Neuronal stem cell (in vitro differentiated cells): ENCODE measurements around the gene PROM2.

ENCODE experiments used
- DNase-seq: peaks from one replicate; pipeline ENCODE4 v3.0.0-alpha.2; 2013; ENCODE audit warnings: low spot score
- H2AFZ ChIP-seq: one replicate; pipeline ENCODE4 v1.6.1; 2013; ENCODE audit warnings: mild to moderate bottlenecking, low read length, inconsistent platforms
- H2AK5ac ChIP-seq: 2 replicates; pipeline ENCODE4 v1.6.1; 2013; ENCODE audit warnings: low read depth, mild to moderate bottlenecking, inconsistent platforms, low read length, moderate library complexity, mixed read lengths
- H2BK120ac ChIP-seq: 2 replicates; pipeline ENCODE4 v1.6.1; 2013; ENCODE audit warnings: low read depth, mild to moderate bottlenecking, inconsistent platforms, low read length, moderate library complexity, mixed read lengths
- H2BK12ac ChIP-seq: one replicate; pipeline ENCODE4 v1.6.1; 2013; ENCODE audit warnings: low read length, inconsistent platforms
- H2BK15ac ChIP-seq: 2 replicates; pipeline ENCODE4 v1.6.1; 2013; ENCODE audit warnings: mild to moderate bottlenecking, low read length, inconsistent platforms, mixed read lengths
- H2BK5ac ChIP-seq: one replicate; pipeline ENCODE4 v1.6.1; 2013; ENCODE audit warnings: inconsistent platforms, mild to moderate bottlenecking, low read length, moderate library complexity
- H3K14ac ChIP-seq: one replicate; pipeline ENCODE4 v1.6.1; 2013; ENCODE audit warnings: low read length, inconsistent platforms
- H3K18ac ChIP-seq: 2 replicates; pipeline ENCODE4 v1.6.1; 2013; ENCODE audit warnings: low read length, inconsistent platforms
- H3K23ac ChIP-seq: 2 replicates; pipeline ENCODE4 v1.6.1; 2013; ENCODE audit warnings: low read depth, mild to moderate bottlenecking, mixed read lengths, low read length, inconsistent platforms; ENCODE audit not compliant: poor library complexity
- H3K27ac ChIP-seq: replicated peaks from 3 replicates; pipeline ENCODE4 v1.5.1; 2013; ENCODE audit warnings: low read length, inconsistent platforms
- H3K27me3 ChIP-seq, 3 experiments: 2 replicates each; pipeline ENCODE4 v1.6.1; 2013; ENCODE audit warnings: low read length in 3 of 3, mild to moderate bottlenecking in 2 of 3, inconsistent platforms in 1 of 3, low read depth in 1 of 3, mixed read lengths in 1 of 3, moderate library complexity in 1 of 3; ENCODE audit not compliant: control insufficient read depth in 3 of 3, insufficient read depth in 3 of 3
- H3K36me3 ChIP-seq, 2 donors: replicated peaks in 1 of 2; 2 replicates each; pipeline ENCODE4 v1.6.1; 2013; ENCODE audit warnings: low read length in 2 of 2; ENCODE audit not compliant: control insufficient read depth in 2 of 2, insufficient read depth in 2 of 2
- H3K4ac ChIP-seq: 2 replicates; pipeline ENCODE4 v1.6.1; 2013; ENCODE audit warnings: inconsistent platforms, mild to moderate bottlenecking, low read length, moderate library complexity
- H3K4me1 ChIP-seq, 2 donors: 1 replicate in 1 of 2; 2 replicates in 1 of 2; pipeline ENCODE4 v1.6.1; 2013; ENCODE audit warnings: low read length in 2 of 2, low read depth in 1 of 2; ENCODE audit not compliant: control insufficient read depth in 2 of 2, insufficient read depth in 1 of 2
- H3K4me2 ChIP-seq: one replicate; pipeline ENCODE4 v1.6.1; 2013; ENCODE audit warnings: mild to moderate bottlenecking, low read length, inconsistent platforms; ENCODE audit not compliant: insufficient read depth, poor library complexity, severe bottlenecking
- H3K4me3 ChIP-seq, 2 donors: 2 replicates each; pipeline ENCODE4 v1.5.1; 2013; ENCODE audit warnings: low read length in 2 of 2, mild to moderate bottlenecking in 2 of 2, inconsistent platforms in 1 of 2, moderate library complexity in 1 of 2
- H3K79me1 ChIP-seq: one replicate; pipeline ENCODE4 v1.6.1; 2013; ENCODE audit warnings: low read depth, mild to moderate bottlenecking, inconsistent platforms, low read length, moderate library complexity
- H3K9ac ChIP-seq: one replicate; pipeline ENCODE4 v1.6.1; 2013; ENCODE audit warnings: mild to moderate bottlenecking, low read depth, low read length, inconsistent platforms; ENCODE audit not compliant: poor library complexity
- H3K9me3 ChIP-seq, 2 donors: replicated peaks in 1 of 2; 2 replicates each; pipeline versions ENCODE3 to v1.6.1; 2013; ENCODE audit warnings: low read length in 2 of 2, mild to moderate bottlenecking in 2 of 2, inconsistent platforms in 1 of 2, low read depth in 1 of 2, mixed read lengths in 1 of 2, moderate library complexity in 1 of 2; ENCODE audit not compliant: control insufficient read depth in 2 of 2, insufficient read depth in 1 of 2
- H4K8ac ChIP-seq: one replicate; pipeline ENCODE4 v1.6.1; 2013; ENCODE audit warnings: low read depth, mild to moderate bottlenecking, inconsistent platforms, low read length, moderate library complexity
- H4K91ac ChIP-seq: one replicate; pipeline ENCODE4 v1.6.1; 2013; ENCODE audit warnings: low read length, low read depth, mild to moderate bottlenecking, inconsistent platforms; ENCODE audit not compliant: poor library complexity
- WGBS, 2 donors: extraction: QIAGEN DNeasy Blood & Tissue Kit; methylation state at CpG; one replicate each; pipeline ENCODE4 v1.1.7; 2013; ENCODE audit warnings: missing lambda C conversion rate in 2 of 2, mixed read lengths in 1 of 2; ENCODE audit not compliant: insufficient read length in 2 of 2, insufficient replicate concordance in 1 of 2; ENCODE audit errors: extremely low coverage in 2 of 2; 5-methylcytosine and 5-hydroxymethylcytosine counted together

PROM2 gene

DNA sequence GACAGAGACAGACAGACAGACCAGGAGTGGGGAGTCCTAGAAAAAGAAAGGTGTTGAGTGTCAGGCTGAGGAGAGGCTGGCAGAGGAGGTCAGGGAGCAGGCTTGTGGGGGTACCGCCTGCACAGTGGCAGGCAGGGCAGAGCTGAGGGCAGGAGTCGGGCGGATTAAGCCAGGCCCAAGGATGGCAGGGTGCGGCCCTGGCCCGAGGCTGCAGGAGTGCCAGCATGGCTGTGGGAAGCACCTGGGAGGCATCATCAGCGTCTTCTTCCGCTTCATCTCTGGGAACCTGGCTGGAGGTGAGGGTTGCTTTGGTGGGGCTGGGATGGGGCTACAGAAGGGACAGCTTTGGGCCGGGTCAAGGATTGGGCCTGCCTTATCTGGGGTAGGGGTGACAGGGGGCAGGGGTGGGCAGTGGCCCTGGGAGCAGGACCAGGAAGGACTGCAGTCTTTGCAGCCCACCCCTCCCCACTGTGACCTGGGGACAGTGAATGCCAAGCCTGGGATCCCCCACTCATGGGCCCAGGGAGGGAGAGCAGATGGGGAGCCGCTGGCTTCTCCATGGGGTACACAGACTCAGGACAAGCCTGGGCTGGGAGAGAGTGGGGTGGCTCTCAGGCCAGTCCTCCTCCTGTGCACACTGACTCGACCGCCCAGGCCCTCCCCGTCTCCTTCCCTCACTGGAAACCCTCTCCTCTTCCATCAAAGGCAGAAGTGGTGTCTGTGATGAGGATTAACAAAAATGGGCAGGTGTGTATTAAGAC is 43.6 kb downstream of the PROM2 start:
- peak overlapping the region; percentile 94 for H2AK5ac ChIP-seq
- peaks cover 0 to 24% (median 0%) of the 10 kb centered on the region in 3 experiments for H3K27me3 ChIP-seq
- no peak overlapping the region for H3K14ac ChIP-seq
- no peaks in the 10 kb centered on the region for H3K79me1 ChIP-seq
- no peak overlapping the region for H2BK120ac ChIP-seq
- H2AFZ ChIP-seq, result no peak overlapping the region
- H3K9me3 ChIP-seq, result no peaks in the 10 kb centered on the region
- peak overlapping the region; percentile 82 for H2BK12ac ChIP-seq
- H3K18ac ChIP-seq, result peak overlapping the region; percentile 40
- no peak overlapping the region for H4K8ac ChIP-seq
- H3K9ac ChIP-seq, result no peak overlapping the region
- no peaks in the 10 kb centered on the region for H3K36me3 ChIP-seq
- H3K4ac ChIP-seq, result no peak overlapping the region
- no peak overlapping the region for H3K4me2 ChIP-seq
- H4K91ac ChIP-seq, result no peak overlapping the region
- WGBS, 2 donors, result no CpG with 5 or more reads among the region's 12 CpGs
- no peak overlapping the region for H3K23ac ChIP-seq
- no peak for DNase-seq
- peaks cover 2 to 17% of the 10 kb centered on the region in 2 donors for H3K4me1 ChIP-seq
- H2BK15ac ChIP-seq, result peak overlapping the region; percentile 77
- H3K4me3 ChIP-seq, result no peak overlapping the region
- H2BK5ac ChIP-seq, result no peak overlapping the region
- no peak overlapping the region for H3K27ac ChIP-seq

DNA sequence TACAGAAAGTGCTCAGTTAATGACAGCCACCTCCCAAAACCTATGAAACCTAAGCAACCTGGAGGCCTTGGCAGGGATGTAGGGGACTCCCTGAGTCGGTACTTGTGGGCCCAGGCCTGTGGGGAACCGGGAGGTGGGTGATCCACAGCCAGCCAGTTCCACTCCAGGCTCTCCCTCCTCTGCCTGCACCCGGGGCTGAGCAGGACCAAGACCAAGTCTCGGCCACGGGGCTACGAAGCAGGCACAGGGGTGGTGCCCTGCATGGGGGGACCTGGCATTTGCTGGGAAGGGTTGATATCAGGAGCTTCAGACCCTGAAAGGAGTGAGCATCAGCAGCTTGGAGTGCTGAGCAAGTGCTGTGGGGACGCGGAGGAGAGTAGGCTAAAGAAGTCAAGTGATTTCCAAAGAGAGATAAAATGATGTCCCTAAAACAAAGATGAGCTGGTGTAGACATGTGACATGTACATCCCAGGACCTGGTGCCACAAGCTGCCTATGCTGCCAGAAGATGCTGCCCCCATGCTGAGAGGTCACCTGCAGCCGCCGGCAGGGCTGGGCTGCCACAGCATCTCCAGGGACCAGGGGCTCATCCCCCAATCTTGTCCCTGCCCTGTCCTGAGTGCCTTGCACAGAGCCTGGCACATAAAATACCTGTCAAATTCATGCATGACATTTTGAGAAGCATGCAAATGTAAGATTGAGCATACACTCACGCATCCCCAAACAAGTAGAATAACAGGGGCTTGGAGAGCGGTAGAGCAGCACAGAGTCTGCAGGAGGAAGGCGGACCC is 44.4 kb downstream of the PROM2 start:
- no peak overlapping the region for H2BK12ac ChIP-seq
- peaks cover 0 to 24% (median 0%) of the 10 kb centered on the region in 3 experiments for H3K27me3 ChIP-seq
- H3K18ac ChIP-seq, result no peak overlapping the region
- H2BK15ac ChIP-seq, result no peak overlapping the region
- H3K79me1 ChIP-seq, result no peaks in the 10 kb centered on the region
- no peak overlapping the region for H3K4me2 ChIP-seq
- no peaks in the 10 kb centered on the region for H3K9me3 ChIP-seq
- H3K4me1 ChIP-seq, result peaks cover 2 to 17% of the 10 kb centered on the region in 2 donors
- no peak overlapping the region for H3K23ac ChIP-seq
- H2BK120ac ChIP-seq, result no peak overlapping the region
- H3K36me3 ChIP-seq, result no peaks in the 10 kb centered on the region
- H3K4me3 ChIP-seq, result no peak overlapping the region
- no peak overlapping the region for H4K91ac ChIP-seq
- no peak overlapping the region for H3K9ac ChIP-seq
- no peak for DNase-seq
- H2BK5ac ChIP-seq, result no peak overlapping the region
- no peak overlapping the region for H3K4ac ChIP-seq
- H3K14ac ChIP-seq, result no peak overlapping the region
- no peak overlapping the region for H2AK5ac ChIP-seq
- H2AFZ ChIP-seq, result no peak overlapping the region
- no peak overlapping the region for H4K8ac ChIP-seq
- no peak overlapping the region for H3K27ac ChIP-seq
- WGBS, 2 donors, result no CpG with 5 or more reads among the region's 13 CpGs

- H3K23ac ChIP-seq, result peak overlapping the region; percentile 25
- H3K4me1 ChIP-seq, result peaks cover 0 to 17% of the 10 kb centered on the region in 2 donors
- H3K4me3 ChIP-seq, result no peak overlapping the region
- H2BK120ac ChIP-seq, result no peak overlapping the region
- no peak overlapping the region for H3K9ac ChIP-seq
- H2BK15ac ChIP-seq, result no peak overlapping the region
- no peak for DNase-seq
- H4K91ac ChIP-seq, result peak overlapping the region; percentile 42
- peaks cover 0 to 24% (median 0%) of the 10 kb centered on the region in 3 experiments for H3K27me3 ChIP-seq
- H2BK5ac ChIP-seq, result no peak overlapping the region
- no peaks in the 10 kb centered on the region for H3K9me3 ChIP-seq
- H3K79me1 ChIP-seq, result no peaks in the 10 kb centered on the region
- no peak overlapping the region for H3K18ac ChIP-seq
- no peak overlapping the region for H3K27ac ChIP-seq
- H3K4me2 ChIP-seq, result no peak overlapping the region
- H2AK5ac ChIP-seq, result peak overlapping the region; percentile 7
- no peaks in the 10 kb centered on the region for H3K36me3 ChIP-seq
- H2BK12ac ChIP-seq, result no peak overlapping the region
- no peak overlapping the region for H4K8ac ChIP-seq
- WGBS, 2 donors, result no CpG with 5 or more reads among the region's 23 CpGs
- no peak overlapping the region for H3K14ac ChIP-seq
- H3K4ac ChIP-seq, result no peak overlapping the region
- no peak overlapping the region for H2AFZ ChIP-seq
Measured at GRCh38 chr2:95319481-95320343, 45.5 kb downstream of the PROM2 start.
